Loucy (cell line): ENCODE measurements around the gene TIAM2.

Source experiments
- CTCF ChIP-seq: fragments of 200-600 bp; sonication (generic); conservative IDR thresholded peaks from 2 replicates; pipeline ENCODE4 v1.5.1; 2014; ENCODE audit warnings: mild to moderate bottlenecking, antibody characterized with exemption, low read length
- EZH2phosphoT487 ChIP-seq: fragments of 200-600 bp; IDR thresholded peaks from 2 replicates; pipeline ENCODE4 v1.6.1; 2018; ENCODE audit warnings: antibody characterized with exemption, mild to moderate bottlenecking, moderate library complexity, borderline replicate concordance

- TF ChIP-seq CTCF = no peak
- no peak for TF ChIP-seq EZH2phosphoT487
These were observed 112.4 kb downstream of the TIAM2 start for GRCh38 chr6:155107432-155108069.
